Transverse colon (tissue), 4 donors: ENCODE data around the gene PLA2G4E.

Source experiments
- POLR2AphosphoS5 ChIP-seq, 3 donors: sonication (generic); formaldehyde crosslinking; IDR thresholded peaks; one replicate each; pipeline ENCODE4 v1.6.1; 2016; ENCODE audit warnings: antibody characterized with exemption in 3 of 3
- TF ChIP-seq, protein P1 (sequence below), 5 experiments: fragments of 200-600 bp in 3 of 5; fragments of 450-650 bp in 2 of 5; sonication (generic) in 3 of 5; IDR thresholded peaks; 1 replicate in 2 of 5; 2 replicates in 3 of 5; pipeline ENCODE4 v1.5.1; 2016 to 2017; ENCODE audit warnings: antibody characterized with exemption in 5 of 5, inconsistent platforms in 3 of 5, mild to moderate bottlenecking in 2 of 5, moderate library complexity in 1 of 5

DNA sequence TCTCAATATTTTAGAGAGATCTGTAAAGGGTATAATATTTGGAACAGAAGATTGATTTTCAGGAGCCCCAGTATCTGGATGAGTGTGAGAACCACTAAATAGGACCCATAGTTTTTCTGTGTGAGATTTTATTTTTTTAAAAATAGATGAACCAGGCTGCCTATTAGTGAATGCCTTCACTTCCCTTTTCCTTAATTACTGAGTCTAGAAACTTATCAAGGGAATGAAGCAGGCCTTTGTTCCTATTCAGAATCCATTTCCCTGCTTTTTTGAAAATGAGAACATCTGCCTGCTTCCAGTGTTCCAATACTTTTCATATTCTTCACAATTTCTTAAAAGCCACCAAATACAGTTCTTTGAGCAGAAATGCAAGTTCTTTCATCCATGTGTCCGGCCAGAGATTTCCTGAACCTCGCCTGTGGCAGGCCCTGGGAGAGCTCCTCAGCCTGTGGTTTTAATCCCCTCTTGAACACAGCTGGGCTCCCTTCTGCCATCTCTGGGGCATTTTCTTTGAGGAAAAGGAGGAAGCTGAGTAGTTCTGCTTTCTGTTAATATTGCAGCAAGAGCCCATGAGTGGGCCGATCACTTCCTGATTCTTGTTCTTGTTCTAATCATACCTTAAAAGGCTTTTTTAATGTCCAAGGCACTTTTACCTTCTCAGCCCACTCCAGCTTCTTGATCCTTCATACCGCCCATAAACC is 53.2 kb downstream of the PLA2G4E start:
- no peak for TF ChIP-seq POLR2AphosphoS5 (IDR thresholded peaks at IDR 0.05)
- TF ChIP-seq, protein P1, sequence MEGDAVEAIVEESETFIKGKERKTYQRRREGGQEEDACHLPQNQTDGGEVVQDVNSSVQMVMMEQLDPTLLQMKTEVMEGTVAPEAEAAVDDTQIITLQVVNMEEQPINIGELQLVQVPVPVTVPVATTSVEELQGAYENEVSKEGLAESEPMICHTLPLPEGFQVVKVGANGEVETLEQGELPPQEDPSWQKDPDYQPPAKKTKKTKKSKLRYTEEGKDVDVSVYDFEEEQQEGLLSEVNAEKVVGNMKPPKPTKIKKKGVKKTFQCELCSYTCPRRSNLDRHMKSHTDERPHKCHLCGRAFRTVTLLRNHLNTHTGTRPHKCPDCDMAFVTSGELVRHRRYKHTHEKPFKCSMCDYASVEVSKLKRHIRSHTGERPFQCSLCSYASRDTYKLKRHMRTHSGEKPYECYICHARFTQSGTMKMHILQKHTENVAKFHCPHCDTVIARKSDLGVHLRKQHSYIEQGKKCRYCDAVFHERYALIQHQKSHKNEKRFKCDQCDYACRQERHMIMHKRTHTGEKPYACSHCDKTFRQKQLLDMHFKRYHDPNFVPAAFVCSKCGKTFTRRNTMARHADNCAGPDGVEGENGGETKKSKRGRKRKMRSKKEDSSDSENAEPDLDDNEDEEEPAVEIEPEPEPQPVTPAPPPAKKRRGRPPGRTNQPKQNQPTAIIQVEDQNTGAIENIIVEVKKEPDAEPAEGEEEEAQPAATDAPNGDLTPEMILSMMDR (IDR thresholded peaks at IDR 0.05) = no peak
